Fibroblast of gingiva (primary cell): ENCODE results near the gene MAP3K20.
"Not testable (repeated sequence)": the region's sequence is repeated elsewhere in the genome, so short reads cannot be mapped to it uniquely, and the experiment has no call there.

ENCODE experiments used
- DNase-seq: peaks from one replicate; pipeline ENCODE4 v3.0.0-alpha.2; 2011; ENCODE audit warnings: low read depth

Gene MAP3K20

GRCh38 chr2:173087793-173088496 lies 12.3 kb downstream of the MAP3K20 start:
- DNase-seq, result no peak

GRCh38 chr2:173090276-173090877 lies 14.7 kb downstream of the MAP3K20 start:
- DNase-seq, result peak; percentile 74

DNA sequence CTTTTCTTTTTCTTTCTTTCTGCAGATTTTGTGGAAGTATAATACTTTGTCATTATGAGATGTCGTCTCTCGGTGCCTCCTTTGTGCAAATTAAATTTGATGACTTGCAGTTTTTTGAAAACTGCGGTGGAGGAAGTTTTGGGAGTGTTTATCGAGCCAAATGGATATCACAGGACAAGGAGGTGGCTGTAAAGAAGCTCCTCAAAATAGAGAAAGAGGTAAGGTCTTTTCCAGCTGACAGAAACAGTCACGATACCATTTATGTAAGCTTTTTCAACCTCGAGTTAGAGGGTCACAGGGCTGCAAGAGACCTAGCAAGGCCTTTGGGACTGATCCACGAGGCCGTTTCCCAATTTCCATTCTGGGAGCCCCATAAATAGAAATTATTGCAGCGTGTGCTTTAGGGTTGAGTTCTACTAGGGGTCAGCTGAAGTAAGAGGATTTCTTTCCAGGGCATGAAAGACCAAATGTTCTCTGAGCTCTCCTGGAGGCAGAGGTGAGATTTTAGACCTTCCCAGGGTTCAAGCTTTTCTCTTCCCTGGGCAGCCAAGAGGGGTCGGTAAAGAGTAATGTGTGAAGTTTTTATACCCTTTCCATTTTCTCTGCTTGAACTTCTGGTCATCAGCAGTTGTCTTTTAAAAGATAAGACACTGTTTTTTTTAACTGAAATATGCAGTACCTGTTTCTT lies 15.5 kb downstream of the MAP3K20 start:
- DNase-seq, result peak; percentile 17

- DNase-seq, result no peak
Observed at GRCh38 chr2:173091910-173092309, 16.3 kb downstream of the MAP3K20 start.

GRCh38 chr2:173092844-173093402 lies 17.3 kb downstream of the MAP3K20 start:
- DNase-seq, result no peak

- DNase-seq, result not testable (repeated sequence)
Observed at GRCh38 chr2:173093617-173094016, 18.0 kb downstream of the MAP3K20 start.

DNA sequence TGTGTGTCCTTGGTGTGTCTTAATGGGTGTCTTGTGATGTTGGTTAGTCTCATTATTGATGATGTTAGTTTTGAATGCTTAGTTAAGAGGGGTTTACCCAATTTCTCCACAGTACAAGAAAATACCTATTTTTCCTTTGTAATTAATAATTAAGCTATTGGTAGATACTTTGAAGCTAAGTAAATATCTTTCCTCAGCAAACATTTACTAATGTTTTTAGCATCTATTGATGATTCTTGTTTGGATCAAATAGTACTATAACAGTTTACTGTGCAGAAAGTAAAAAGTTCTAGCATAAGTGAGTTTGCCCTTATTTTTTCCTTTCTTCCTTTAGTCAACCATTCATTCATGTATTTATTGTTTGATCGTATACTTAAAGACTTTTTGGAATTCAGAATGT lies 19.1 kb downstream of the MAP3K20 start:
- DNase-seq, result no peak

DNA sequence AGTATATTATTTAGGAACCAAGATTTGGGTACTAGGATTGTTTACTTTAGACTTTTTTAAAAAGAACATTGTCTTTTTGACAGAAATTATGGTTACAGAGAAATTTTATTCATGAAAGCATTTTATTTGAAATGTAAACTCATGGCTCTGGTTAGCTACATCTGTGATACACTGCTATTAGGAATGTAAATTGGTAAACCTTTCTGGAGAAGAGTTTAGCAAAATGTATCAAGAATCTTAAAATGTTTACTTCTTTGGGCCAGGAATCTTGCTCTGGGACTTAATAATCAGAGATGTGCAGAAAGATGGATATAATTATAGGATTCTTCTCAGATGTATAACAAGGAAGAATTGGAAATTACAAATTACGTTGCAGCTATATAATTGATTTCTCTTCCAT lies 19.7 kb downstream of the MAP3K20 start:
- DNase-seq, result peak; percentile 34

- DNase-seq, result no peak
Observed at GRCh38 chr2:173099271-173099670, 23.6 kb downstream of the MAP3K20 start.

DNA sequence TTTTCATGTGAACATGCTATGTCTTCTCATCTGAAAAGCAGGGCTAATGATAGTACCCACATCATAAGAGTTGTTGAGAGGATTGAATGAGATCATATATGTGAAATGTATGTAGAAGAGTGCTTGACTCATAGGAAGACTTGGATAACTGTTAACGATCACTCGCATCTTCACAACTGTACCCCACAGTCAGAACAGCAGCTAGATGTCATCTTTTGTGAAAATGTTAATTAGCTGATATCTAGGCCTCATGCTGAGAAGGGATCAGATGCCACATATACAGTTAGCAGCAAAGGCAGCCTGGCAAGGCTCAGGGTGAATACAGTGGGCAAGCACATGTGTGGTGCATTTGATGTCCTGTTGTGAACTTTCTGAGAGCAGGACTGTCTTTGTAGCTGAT lies 24.2 kb downstream of the MAP3K20 start:
- DNase-seq, result no peak

- DNase-seq, result peak; percentile 66
Observed at GRCh38 chr2:173101687-173102086, 26.0 kb downstream of the MAP3K20 start.

GRCh38 chr2:173104156-173104555 lies 28.5 kb downstream of the MAP3K20 start:
- DNase-seq, result no peak

- DNase-seq, result no peak
Observed at GRCh38 chr2:173106959-173107628, 31.4 kb downstream of the MAP3K20 start.

DNA sequence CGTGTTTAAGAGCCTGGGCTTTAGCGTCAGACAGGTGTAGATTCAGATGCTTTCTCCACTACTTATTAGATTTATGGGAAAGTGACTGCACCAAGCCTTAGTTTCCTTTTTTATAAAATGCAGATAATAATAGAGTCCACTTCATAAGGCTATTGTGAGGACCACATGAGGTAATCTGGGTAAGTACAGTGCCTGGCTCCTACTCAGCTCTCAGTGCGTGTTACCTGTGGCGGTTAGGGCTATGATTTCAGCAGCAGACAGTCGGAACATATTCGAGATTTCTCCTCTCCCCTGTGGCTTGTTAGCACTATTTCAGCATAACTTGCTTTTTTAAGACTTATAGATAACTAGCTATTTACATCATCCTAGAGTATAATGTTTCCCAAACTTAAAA lies 32.0 kb downstream of the MAP3K20 start:
- no peak for DNase-seq

- peak; percentile 84 for DNase-seq
Observed at GRCh38 chr2:173109253-173110188, 33.9 kb downstream of the MAP3K20 start.

DNA sequence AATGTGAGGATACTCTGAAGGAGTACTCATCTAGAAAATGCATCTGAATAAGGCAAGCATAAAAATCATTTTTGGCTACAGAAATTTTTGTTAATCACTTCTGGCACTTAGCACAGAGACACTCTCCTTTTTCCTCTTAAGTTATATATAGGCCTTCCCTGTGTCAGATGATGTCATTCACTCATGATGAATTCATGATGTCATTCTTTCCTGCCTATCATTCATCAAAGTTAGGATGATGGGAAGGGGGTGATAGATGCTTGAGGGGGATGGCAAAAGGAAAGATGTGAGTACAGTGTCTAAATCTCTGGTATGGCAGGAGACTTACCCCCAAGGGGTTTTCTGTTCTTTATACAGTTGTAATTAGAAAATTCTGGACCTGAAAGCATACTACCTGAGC lies 42.0 kb downstream of the MAP3K20 start:
- DNase-seq, result no peak

GRCh38 chr2:173118395-173118794 lies 42.7 kb downstream of the MAP3K20 start:
- DNase-seq, result no peak

DNA sequence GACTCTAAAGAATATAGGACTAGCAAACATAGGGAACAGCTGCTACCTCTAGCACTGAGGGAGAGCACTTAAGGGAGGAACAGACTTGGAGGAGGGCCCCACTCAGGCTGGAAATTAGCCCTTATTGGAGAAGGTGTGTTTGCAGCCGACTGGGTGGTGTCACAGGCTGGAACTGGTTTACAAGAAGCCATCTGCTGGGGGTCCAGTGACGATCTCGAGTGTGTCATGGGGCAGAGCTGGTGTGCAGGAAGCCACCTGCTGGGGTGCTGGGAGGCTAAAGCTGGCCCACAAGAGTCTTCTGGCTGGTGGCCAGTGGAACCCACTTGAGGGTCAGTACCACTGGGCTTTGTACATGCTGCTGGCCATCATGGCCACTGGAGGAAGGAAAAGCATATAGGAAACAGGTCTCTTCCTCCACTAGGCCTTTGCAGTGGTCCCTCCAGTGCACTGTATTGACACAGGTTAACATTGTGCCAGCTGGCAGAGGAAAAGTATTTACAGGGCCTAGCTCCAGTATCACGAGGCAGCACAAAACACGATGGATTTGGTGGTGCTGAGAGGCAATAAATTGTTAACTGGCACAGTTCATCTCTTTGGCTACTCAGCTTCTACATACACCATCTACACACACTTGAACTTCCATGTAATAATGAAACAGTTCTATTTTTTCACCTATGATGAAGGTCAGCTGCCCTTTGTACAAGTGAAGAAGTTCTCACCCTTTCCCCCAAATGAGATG lies 43.6 kb downstream of the MAP3K20 start:
- DNase-seq, result peak; percentile 43

- no peak for DNase-seq
Observed at GRCh38 chr2:173119944-173120343, 44.3 kb downstream of the MAP3K20 start.

DNA sequence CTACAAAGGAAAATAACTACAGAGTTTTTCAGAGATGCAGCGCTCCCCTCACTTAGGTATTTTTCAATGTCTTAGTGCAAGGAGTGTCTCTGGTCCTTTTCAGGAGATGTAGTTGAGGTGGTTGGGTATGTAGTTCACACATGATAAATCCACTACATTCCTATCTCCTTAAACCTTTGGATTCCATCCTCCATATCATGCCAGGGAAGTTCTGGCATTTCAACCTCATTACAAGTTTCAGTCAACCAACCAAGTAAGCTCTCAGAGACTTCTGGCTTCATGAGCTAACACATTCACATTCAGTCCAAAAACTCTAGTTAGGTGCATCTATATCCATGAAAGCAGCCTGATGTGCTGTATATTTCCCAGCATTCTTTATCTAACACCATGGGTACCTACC lies 47.3 kb downstream of the MAP3K20 start:
- no peak for DNase-seq

DNA sequence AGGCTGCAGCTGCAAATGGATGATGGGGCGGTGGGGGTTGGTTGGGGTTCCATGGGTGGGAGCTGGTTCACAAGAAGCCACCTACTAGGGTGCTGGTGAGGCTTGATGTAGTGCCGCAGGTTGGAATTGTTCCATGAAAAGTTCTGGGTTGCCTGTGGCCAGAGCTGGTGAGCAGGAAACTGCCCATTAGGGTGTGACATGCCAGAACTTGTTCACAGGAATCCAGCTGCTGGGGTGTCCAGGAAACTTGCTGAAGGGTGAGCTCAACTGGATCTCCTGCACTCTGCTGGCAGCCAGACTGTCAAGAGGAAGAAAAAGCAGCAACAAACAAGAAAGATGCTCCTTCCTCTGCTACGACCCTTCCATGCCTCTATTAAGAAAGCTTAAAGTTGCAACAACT lies 48.8 kb downstream of the MAP3K20 start:
- peak; percentile 36 for DNase-seq
